HG02759 (cell line): ENCODE measurements around the gene PODXL.

ENCODE experiments used
- ATAC-seq: cut with Tn5 transposase; IDR thresholded peaks from one replicate; pipeline ENCODE4 v1.9.1; 2021; ENCODE audit warnings: mild to moderate bottlenecking, moderate library complexity; ENCODE audit not compliant: unreplicated experiment

The PODXL gene

GRCh38 chr7:131455001-131455400, 101.4 kb downstream of the PODXL start:
- ATAC-seq = no peak

GRCh38 chr7:131454498-131454897, 101.9 kb downstream of the PODXL start:
- no peak for ATAC-seq
